SIG-M5 (cell line): ENCODE results near the gene FGF6.
A peak's percentile ranks its signal among the peaks of the same experiment; 100 is the strongest.

Source experiments
- DNase-seq: peaks from one replicate; lab custom pipeline; 2025; lab: John Stamatoyannopoulos, UW

FGF6 gene

GRCh38 chr12:4447151-4447550 lies 1.5 kb upstream of the FGF6 start:
- DNase-seq = no peak

- DNase-seq = no peak
These were observed 720 bp upstream of the FGF6 start for GRCh38 chr12:4446335-4446734.

- DNase-seq = no peak
These were observed 1.6 kb downstream of the FGF6 start for GRCh38 chr12:4444031-4444430.

GRCh38 chr12:4443616-4444015 lies 2.0 kb downstream of the FGF6 start:
- no peak for DNase-seq

- DNase-seq = no peak
These were observed 4.0 kb downstream of the FGF6 start for GRCh38 chr12:4441355-4442335.

GRCh38 chr12:4440187-4440941 lies 5.3 kb downstream of the FGF6 start:
- no peak for DNase-seq

- DNase-seq = no peak
These were observed 5.9 kb downstream of the FGF6 start for GRCh38 chr12:4439736-4440135.

GRCh38 chr12:4438834-4439596 lies 6.6 kb downstream of the FGF6 start:
- DNase-seq = peak; percentile 45

GRCh38 chr12:4435537-4435936 lies 10.1 kb downstream of the FGF6 start:
- no peak for DNase-seq

- DNase-seq = peak; percentile 77
These were observed 10.7 kb downstream of the FGF6 start for GRCh38 chr12:4434706-4435425.

- DNase-seq = no peak
These were observed 11.3 kb downstream of the FGF6 start for GRCh38 chr12:4434301-4434700.

- no peak for DNase-seq
These were observed 11.9 kb downstream of the FGF6 start for GRCh38 chr12:4433745-4434058.

- DNase-seq = no peak
These were observed 12.5 kb downstream of the FGF6 start for GRCh38 chr12:4432878-4433744.

GRCh38 chr12:4431866-4432265 lies 13.7 kb downstream of the FGF6 start:
- DNase-seq = no peak

GRCh38 chr12:4431436-4431835 lies 14.2 kb downstream of the FGF6 start:
- DNase-seq = no peak

GRCh38 chr12:4424422-4424821 lies 21.2 kb downstream of the FGF6 start:
- no peak for DNase-seq

- DNase-seq = no peak
These were observed 22.0 kb downstream of the FGF6 start for GRCh38 chr12:4423528-4424195.

GRCh38 chr12:4422985-4423384 lies 22.6 kb downstream of the FGF6 start:
- DNase-seq = no peak

GRCh38 chr12:4421590-4422031 lies 24.0 kb downstream of the FGF6 start:
- DNase-seq = no peak

- no peak for DNase-seq
These were observed 25.4 kb downstream of the FGF6 start for GRCh38 chr12:4420138-4420670.
